HG03095 (cell line): ENCODE measurements around the gene SLC37A1.

ENCODE experiments used
- ATAC-seq: cut with Tn5 transposase; IDR thresholded peaks from one replicate; pipeline ENCODE4 v1.9.1; 2021; ENCODE audit warnings: moderate library complexity; ENCODE audit not compliant: unreplicated experiment

SLC37A1 gene

DNA sequence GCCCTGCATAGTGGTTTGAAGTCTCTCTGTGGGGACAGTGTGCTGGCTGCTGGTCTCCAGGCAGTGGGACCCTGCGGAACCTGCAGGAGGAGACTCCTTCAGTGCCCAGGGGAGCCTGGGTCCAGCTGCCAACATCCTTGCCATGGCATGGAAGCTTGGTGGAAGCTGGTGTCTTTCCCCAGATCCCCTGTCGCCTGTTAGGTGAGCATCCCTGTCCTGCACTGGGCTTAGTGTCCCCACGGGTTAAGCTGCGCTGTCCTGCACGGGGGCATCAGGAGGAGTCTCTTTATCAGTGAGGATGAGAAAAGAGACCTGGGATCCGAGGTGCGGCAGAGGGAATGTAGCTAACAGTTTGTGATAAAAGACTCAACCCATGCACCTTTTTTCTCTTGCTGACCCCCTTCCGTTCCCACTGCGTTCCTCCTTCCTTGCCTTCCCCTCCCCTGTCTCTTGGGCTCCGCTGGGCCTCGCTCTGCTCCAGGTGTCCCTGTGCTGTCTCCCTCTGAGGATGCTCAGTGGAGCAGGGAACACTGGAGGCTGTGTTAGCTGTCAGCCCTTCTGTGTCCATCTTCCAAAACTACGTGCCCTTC, 59.3 kb downstream of the SLC37A1 start:
- no peak for ATAC-seq

DNA sequence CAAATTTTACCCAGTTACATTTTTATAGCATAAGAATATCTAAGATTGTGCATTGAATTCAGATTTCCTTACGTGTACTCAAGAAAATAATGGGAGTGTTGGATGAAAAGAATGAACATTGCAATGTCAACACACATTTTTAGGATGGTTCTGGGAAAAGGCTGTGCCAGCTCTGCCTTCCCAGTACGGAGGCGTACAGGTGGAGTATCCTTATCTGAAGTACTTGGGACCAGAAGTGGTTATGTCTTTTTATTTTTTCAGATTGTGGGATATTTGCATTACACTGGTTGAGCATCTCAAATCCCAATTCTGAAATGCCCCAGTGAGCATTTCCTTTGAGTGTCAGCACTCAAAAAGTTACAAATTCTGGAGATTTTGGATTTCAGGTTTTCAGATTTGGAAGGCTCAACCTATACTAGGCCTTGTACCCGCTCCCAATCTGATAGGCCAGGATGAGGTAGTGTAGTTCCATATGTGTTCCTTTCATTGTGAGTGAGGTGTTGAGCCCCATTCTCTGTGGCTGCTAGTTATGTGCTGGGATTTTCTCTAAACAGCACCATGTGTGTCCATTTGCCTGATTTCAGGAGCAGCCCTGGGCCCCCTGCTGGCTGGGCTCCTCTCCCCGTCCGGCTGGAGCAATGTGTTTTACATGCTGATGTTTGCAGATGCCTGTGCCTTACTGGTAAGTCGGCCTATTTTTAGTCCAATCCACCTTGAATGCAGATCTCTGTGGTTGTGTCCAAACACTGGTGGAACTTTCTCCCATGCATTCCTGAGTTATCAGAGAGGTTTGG, 60.8 kb downstream of the SLC37A1 start:
- ATAC-seq = no peak

DNA sequence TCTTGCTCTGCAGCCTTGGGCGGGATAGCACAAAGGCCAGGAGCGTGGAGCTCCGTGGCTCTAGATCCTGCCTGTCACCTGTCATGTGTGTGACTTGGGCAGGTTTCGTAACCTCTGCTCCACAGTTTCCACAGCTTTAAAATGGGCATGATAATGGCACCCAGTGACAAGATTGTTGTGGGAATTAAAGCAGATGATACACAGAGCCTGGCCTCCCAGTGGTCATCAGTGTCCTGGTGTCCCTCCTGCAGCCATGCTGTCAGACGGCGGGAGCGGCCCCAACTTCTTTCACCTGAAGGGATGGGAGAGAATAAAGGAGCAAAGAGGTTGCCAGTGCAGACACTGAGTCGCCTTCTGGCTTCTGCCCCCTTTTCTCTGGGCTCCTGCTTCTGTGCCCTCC, 61.5 kb downstream of the SLC37A1 start:
- ATAC-seq = no peak

DNA sequence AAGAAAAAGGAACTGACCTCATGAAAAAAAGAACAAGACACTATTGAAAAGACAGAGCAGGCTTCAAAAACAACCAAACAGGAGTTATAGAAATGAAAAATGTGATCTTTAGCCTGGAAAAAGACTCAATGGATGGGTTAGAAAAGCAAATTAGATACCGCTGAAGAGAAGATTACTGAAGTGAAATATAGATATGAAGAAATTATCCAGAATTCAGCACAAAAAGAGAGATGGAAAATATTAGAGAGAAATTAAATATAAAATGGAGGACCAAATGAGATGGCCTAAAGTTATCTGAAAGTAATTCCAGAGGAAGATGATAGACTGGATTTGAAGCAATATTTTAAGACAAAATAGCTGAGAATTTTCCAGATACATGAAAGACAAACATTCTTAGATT, 63.0 kb downstream of the SLC37A1 start:
- no peak for ATAC-seq

DNA sequence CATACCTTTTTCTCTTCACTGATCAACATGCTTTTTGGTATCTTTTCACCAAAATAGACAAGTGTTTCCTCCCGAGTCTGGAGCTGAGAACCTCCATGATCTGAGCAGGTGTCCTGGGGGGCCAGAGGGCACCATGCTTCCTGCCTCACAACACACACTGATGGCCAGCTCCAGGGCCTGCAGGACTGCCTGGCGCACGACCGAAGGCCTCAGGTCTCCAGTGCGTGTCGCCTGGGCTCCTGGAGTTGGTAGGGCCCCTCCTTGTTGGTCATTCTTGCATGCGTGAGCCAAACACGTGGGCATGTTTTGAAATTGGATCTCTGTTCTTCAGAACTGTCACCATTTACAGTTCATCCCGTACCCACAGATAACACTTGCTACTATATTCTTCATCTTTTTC, 64.4 kb downstream of the SLC37A1 start:
- no peak for ATAC-seq

DNA sequence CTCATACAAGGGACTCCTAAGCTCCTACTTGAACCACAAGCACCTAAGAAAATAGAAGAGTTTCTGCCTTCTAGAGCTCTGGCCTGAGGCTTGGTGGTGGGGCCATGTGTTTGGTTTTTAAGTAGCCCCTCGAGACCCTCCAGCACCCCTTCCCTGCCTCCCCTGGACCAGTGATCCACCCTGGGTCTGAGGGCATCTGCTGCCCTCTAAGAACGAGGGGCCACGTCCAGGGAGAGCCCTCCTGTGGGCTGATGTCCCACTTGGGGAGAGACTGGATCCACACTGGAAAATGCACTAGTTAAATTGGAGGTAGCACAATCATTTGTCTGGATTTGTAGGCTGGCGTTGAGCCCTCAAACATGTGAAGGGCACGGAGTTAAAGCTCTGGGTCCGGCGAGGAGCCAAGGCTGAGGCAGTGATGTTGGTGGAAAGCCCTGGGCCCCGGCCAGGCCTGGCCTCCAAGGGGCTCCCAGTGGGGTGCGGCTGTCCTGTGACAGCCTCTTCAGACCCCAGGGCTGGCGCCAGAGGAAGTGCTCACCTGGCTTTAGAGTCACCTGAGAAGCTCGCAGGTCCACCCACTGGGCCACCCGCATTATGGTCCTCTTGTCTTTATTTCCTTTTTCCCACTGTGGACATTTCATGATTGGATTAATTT, 65.2 kb downstream of the SLC37A1 start:
- no peak for ATAC-seq

DNA sequence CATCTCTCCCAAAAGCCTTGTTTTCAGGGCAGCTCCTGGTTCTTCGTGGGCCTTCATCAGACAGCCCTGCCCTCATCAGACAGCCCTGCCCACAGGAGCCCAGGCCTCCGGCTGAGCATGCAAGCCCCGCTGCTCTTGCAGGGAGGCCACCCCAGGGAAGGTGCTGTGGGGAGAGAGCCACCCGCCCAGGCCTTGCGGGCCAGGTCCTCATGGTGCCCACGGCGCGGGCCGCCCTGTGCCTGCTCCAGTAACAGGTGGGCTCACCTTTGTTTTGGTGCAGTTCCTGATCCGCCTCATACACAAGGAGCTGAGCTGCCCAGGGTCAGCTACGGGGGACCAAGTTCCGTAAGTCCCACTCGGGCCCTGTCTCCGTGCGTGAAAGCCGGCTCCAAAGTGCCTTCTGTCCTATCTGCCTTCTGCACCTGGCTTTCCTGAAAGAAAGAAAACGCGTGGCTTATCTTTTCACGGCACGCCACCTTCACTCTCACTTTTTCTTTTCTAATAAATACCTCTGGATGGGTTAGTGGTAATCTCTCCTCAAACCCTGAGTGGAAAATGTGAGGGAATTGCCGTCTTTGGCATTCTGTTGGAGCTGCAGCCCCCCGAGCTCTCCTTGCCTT, 65.9 kb downstream of the SLC37A1 start:
- ATAC-seq = no peak

DNA sequence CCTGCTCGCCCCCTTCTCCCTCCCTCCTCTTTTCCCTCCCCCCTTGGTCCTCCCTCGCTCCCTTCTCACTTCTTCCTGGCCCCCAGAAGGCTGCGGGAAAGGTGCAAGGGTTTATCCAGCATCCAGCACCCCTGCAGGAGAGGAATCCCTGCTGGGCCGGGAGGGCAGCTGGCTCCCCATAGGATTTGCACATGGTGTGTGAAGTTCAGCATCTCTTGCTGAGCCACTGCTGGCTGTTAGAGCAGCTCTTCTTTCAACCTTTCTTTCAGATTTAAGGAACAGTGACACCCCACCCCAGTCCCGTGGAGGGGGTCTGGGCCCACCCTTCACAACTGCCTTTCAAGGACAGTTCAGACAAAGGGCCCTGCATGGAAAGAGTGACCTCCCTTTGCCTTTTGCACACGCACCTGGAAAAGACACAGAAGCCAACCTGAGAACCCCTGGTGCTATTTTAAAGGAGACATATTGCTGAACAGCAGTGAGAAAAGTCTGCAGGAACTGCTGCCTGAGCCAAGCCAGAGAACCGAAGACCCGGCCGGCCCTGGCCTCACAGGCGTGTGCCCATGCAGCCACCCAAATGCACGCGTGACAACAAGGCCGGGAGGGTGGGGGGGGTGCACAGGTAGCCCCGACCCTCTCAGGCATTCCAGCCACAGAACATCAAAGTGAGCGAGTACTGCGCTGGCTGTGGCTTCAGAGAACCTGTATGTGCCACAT, 66.6 kb downstream of the SLC37A1 start:
- no peak for ATAC-seq

DNA sequence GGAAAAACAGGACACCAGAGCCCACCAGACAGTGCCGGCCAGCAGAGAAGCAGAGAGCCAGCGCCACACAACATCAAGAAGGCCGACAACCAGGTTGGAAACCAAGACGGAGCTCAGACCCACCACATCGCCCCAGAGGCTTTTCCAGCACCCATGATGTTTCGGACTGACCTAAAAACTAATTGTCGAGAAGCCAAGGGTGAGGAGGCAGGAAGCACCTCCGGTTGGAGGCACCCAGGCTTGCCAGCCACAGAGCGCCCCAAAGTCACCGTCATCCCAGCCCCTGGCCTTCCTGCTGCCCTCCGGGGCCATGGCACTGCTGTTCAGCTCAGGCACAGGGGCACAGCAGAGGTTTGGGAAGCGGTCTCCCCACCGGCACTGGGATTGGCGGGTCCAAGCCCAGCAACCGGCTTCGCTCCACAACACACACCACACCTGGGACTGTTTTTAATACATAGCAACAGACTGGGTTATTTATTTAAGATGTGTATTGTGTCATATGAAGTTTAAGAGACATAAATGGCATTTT, 67.2 kb downstream of the SLC37A1 start:
- ATAC-seq = no peak

DNA sequence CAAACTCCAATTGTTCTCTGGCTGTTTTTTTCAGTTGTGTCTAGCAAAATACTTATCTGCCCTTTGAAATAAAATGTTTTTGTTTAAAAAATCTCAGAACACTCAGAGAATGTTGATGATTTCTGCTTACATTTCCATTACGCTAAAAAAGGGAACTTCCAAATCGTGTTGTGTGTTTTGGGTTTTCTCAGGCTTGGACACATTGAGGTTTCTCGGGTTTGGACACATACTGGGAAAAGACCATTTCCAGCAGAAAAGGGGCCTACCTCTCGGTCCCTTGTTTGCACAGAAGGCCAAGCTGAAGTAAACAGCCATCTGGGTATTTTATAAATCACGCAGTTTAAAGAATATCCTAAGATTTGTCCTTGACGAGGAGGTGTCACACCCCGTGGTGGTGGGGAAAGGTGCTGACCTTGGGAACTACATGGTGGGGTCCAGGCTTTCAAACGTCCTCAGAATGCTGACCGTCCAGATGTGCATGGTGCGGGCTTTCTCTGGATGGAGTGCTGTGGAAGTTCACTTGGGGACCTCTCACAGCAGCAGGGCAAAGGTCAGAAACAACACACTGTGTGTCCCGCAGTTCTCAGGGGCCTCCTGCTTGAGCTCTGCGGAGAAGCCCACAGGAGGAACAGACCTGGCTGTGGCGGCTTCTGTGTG, 67.8 kb downstream of the SLC37A1 start:
- no peak for ATAC-seq

DNA sequence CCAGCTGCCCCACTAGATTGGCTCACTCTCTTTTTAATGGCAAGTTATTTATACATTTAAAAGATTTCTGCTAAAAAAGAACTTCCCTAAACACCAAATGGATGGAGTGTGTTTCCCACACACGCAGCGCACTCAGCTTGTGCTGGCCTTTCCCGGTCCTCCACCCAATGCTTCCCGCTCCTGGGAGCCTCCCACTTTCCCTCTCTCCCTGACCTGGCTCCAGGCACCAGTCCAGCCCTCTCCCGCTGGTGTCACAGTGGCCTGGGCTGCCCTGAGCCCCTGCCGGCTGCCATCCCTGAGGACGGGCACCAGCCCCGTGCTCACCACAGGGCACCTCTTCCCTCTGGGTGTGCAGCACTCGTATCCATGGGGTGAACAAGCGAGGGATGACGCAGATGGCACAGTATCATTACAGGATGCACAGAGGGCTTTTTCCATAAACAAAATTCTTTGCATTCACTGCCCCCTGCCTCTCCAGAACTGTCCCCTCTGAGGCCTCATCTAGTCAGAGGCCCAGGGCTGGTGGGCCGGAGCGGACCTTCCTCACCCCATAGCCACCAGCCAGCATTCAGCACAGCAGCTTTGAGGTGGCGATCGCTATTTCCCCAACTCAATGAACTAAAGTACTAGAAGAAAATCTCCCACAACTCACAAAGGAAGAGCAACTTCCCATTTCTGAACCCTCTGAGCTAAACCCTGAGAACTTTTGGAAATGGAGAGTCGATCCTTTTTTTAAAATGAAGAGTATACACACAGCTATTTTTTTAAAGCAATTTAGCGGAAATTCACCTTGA, 68.5 kb downstream of the SLC37A1 start:
- ATAC-seq = no peak

DNA sequence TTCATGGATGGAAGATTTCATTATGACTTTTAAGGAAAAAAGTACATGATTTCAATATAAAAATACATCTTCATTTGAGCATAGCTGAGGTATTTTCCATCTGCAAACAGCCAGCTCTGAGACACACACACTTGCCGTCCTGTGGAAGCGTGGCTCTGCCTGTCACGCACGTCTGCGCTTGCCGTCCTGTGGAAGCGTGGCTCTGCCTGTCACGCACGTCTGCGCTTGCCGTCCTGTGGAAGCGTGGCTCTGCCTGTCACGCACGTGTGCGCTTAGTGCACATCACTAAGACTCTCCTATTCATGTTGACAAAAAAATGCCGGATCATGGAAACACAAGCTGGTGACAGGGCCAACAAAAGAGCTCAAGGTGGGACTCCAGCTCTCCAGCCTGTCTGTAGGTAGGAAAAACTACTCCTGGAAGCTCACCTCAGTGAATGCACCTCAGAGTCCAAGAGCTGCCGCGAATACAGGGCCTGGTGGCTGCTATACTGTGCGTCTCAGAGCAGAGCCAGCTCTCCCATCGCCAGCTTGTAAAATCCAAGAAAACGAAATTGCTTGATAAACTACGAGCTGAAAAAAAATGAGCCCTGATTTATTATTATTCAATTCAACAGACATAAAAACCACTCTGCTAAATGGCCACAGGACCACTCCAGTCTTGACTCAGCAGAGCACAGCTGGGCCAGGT, 69.3 kb downstream of the SLC37A1 start:
- no peak for ATAC-seq

DNA sequence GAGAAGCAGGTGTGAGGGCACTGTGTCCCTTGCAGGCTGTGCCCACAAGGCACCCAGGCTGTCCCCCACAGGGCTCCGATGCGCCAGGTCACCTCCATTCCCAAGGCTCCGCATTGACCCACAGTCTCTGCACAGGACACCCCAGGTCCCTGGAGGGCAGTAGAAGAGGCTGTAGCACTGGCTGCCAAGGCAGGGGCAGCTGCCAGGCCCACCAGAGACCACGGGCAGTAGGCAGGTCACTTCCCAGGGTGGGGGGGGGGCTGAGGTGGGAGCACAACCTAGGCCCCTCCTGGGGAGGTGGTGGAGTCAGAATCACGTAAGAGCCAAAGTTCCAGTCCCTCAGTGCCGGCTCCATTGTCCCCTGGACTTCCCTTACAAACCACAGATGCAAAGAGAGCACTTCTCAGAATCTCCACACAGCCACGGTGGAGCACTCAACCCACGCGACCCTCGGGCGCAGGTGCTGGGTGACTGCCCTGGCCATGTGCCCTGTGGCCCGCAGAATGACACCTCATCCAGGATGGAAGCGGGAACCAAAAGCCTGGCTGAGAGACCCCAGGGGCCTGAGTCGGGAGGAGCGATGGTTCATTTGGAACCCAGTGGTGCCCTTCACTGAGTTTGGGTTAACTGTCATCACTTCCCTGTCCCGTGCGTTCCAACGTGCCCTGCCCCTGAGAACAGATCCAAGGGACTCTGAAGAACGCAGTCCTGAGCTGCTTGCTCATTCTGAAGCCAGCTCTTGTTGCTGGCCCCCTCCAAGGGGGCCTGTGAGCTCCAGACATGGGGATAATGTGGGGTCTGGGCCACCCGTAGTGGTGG, 70.0 kb downstream of the SLC37A1 start:
- no peak for ATAC-seq

DNA sequence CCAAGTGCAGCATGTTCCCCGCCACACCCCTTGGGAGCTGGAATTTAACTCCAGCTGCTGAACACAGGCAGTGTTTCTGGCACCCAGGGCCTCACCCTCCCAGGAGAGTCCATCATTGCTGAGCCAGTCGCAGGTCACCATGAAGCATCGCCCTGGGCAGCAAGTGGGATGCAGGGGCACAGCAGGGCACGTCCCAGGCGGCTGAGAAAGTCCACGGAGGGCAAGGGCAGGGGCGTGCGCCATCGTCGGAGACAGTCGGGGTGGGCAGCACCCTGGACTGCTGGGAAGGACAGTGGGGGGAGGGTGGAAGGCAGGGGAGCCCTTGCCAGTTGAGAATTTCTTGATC, 70.6 kb downstream of the SLC37A1 start:
- ATAC-seq = no peak

DNA sequence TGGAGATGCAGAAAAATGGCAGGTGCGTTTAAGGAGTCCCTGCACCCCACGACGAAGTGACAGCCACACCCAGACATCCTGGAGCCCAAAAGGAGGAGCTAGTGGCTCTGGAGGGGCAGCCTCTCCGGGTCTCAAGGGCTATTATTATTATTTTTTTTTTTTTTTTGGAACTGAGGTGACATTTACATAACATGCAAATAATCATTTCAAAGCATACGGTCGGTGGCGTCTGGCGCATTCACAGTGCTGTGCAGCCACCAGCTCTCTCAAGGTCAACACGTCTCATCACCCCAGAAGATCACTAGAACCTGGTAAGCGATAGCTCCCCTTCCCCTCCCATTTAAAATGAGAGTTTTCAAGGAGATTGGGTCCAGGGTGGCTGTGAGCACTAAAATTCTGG, 72.2 kb downstream of the SLC37A1 start:
- no peak for ATAC-seq

DNA sequence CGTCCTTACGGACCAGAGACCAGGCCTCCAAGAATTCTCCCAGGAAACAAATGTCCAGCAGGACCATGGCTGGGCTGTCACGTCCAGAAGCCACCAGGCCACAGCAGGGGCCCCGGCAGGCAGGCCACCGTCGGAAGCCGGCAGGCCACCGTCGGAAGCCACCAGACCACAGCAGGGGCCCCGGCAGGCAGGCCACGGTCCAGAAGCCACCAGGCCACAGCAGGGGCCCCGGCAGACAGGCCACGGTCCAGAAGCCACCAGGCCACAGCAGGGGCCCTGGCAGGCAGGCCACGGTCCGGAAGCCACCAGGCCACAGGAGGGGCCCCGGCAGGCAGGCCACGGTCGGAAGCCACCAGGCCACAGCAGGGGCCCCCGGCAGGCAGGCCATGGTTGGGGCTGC, 72.8 kb downstream of the SLC37A1 start:
- ATAC-seq = no peak

DNA sequence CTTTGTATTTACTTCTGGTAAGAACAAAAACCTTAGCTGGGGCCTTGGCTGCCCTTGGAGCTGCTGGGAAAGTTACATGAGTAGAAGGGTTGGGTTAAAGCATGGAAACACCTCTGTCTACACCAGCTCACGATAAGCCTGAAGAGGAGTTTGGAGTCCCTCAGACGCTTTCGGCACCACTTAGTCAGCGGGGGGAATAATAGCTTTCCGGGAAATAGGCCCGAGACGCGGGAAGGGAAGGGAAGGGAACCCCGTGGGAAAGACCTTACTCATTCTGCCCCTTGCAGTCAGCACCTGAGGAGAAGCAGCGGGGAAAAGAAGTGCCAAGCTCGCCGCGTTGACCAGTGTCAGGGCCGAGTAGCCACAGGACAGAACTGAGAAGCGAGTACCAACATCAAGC, 73.4 kb downstream of the SLC37A1 start:
- no peak for ATAC-seq

DNA sequence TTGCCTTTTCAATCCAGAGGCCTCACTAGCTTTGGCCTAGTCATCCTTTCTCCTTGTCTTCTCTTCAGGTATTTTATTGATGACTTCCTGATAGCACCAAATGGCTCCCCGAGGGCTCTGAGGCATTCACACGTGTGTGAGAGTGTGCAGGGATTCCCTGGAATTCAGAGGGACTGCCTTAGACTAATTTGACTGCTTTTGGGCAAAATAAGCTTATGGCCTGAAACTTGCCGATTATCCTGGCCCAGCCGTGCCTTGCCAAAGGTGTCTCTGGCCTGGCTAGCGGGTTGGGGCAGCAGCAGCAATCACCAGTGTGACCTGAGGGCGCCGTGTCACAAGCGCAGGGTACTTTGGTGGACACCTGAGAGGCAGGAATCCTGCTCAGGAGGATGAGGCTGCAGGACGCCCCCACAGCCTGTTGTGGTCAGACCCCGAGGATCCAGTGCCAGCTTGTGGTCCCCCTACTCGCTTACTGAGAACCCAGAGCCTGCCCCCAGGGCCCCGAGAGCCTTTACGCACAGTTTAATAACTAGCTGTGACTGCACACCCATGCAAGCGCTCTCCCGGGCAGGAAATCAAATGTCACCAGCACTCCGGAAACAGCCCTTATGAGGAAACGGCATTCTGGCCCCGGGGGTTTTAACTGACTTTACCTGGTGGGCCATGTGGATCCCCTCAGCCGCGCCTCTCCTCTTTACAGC, 76.9 kb downstream of the SLC37A1 start:
- ATAC-seq = no peak
